Large intestine (tissue), 3 donors: ENCODE results near the gene MMP28. TPM values are rescaled to one million over a fixed set of nuclear protein-coding genes. Genes with fewer than 3 reads are reported as not detected.

Experiments
- DNase-seq, 2 donors: peaks; one replicate each; pipeline versions ENCODE4 v3.0.0 to v3.0.0-alpha.2; 2013
- H3K27ac ChIP-seq: one replicate; pipeline ENCODE4 v1.5.1; 2013; ENCODE audit warnings: low read length
- H3K27me3 ChIP-seq: 2 replicates; pipeline ENCODE4 v1.6.1; 2013; ENCODE audit warnings: low read length; ENCODE audit not compliant: control insufficient read depth, insufficient read depth
- H3K36me3 ChIP-seq: 2 replicates; pipeline ENCODE4 v1.6.1; 2013; ENCODE audit warnings: low read length; ENCODE audit not compliant: control insufficient read depth, insufficient read depth
- H3K4me1 ChIP-seq: one replicate; pipeline ENCODE4 v1.6.1; 2013; ENCODE audit warnings: low read length; ENCODE audit not compliant: control insufficient read depth, insufficient read depth
- H3K4me3 ChIP-seq: one replicate; pipeline ENCODE4 v1.5.1; 2013; ENCODE audit warnings: low read length
- H3K9me3 ChIP-seq: one replicate; pipeline ENCODE4 v1.6.1; 2013; ENCODE audit warnings: mild to moderate bottlenecking, low read depth, low read length, moderate library complexity; ENCODE audit not compliant: control insufficient read depth
- WGBS: methylation state at CpG from one replicate; pipeline ENCODE4 v1.1.5; 2013; ENCODE audit warnings: low lambda C conversion rate; ENCODE audit not compliant: insufficient coverage; 5-methylcytosine and 5-hydroxymethylcytosine counted together
- polyA plus RNA-seq: library from polyadenylated mRNA; unstranded; fragments of 120-200 nt; gene quantifications from one replicate; pipeline ENCODE4 v1.2.1, GENCODE V29; 2013

MMP28 gene
- polyA plus RNA-seq, 1 donor, result 7.5 TPM

- Histone ChIP-seq H3K4me1 (peaks cover 13% of the 10 kb centered on the region), H3K9me3 (no peaks in the 10 kb centered on the region), H3K27me3 (no peaks in the 10 kb centered on the region), H3K36me3 (no peaks in the 10 kb centered on the region), H3K27ac (no peak overlapping the region), H3K4me3 (no peak overlapping the region)
- peak in 1 of 2 donors; percentile 53 for DNase-seq
- WGBS, result no CpG with 5 or more reads among the region's 2 CpGs
Observed at GRCh38 chr17:35768797-35769196, 26.6 kb downstream of the MMP28 start.

- WGBS, result no CpG with 5 or more reads among the region's 7 CpGs
- H3K9me3 ChIP-seq, result no peaks in the 10 kb centered on the region
Observed at GRCh38 chr17:35766903-35767510, 28.4 kb downstream of the MMP28 start.

GRCh38 chr17:35766489-35766877, 29.0 kb downstream of the MMP28 start:
- no CpG with 5 or more reads among the region's 24 CpGs for WGBS
- Histone ChIP-seq H3K36me3 (no peaks in the 10 kb centered on the region), H3K4me1 (peaks cover 13% of the 10 kb centered on the region), H3K4me3 (no peak overlapping the region), H3K27me3 (no peaks in the 10 kb centered on the region), H3K9me3 (no peaks in the 10 kb centered on the region), H3K27ac (no peak overlapping the region)
- no peak for DNase-seq

More at GRCh38 chr17:35766903-35767510, 28.4 kb downstream of the MMP28 start:
- no peak for DNase-seq
- Histone ChIP-seq H3K36me3 (no peaks in the 10 kb centered on the region), H3K4me1 (peaks cover 13% of the 10 kb centered on the region), H3K27ac (no peak overlapping the region), H3K27me3 (no peaks in the 10 kb centered on the region), H3K4me3 (no peak overlapping the region)

- Histone ChIP-seq H3K4me1 (peaks cover 13% of the 10 kb centered on the region), H3K4me3 (no peak overlapping the region), H3K36me3 (no peaks in the 10 kb centered on the region), H3K27me3 (no peaks in the 10 kb centered on the region), H3K9me3 (no peaks in the 10 kb centered on the region), H3K27ac (no peak overlapping the region)
- WGBS, result no CpG with 5 or more reads among the region's 8 CpGs
- no peak for DNase-seq
Observed at GRCh38 chr17:35765756-35766488, 29.5 kb downstream of the MMP28 start.

GRCh38 chr17:35765086-35765710, 30.2 kb downstream of the MMP28 start:
- DNase-seq, result no peak
- Histone ChIP-seq H3K4me3 (no peak overlapping the region), H3K27me3 (no peaks in the 10 kb centered on the region), H3K36me3 (no peaks in the 10 kb centered on the region), H3K27ac (no peak overlapping the region), H3K4me1 (peaks cover 13% of the 10 kb centered on the region), H3K9me3 (no peaks in the 10 kb centered on the region)
- WGBS, result no CpG with 5 or more reads among the region's 11 CpGs

- peak; percentile 93 to 94 for DNase-seq
- H3K27me3 ChIP-seq, result no peaks in the 10 kb centered on the region
- peak overlapping the region; percentile 56 for H3K4me3 ChIP-seq
- peaks cover 13% of the 10 kb centered on the region for H3K4me1 ChIP-seq
- H3K27ac ChIP-seq, result peak overlapping the region; percentile 48
- WGBS, result no CpG with 5 or more reads among the region's 75 CpGs
- H3K9me3 ChIP-seq, result no peaks in the 10 kb centered on the region
- no peaks in the 10 kb centered on the region for H3K36me3 ChIP-seq
Observed at GRCh38 chr17:35764123-35764991, 31.1 kb downstream of the MMP28 start.

- no peak for DNase-seq
- WGBS, result no CpG with 5 or more reads among the region's 17 CpGs
- peaks cover 13% of the 10 kb centered on the region for H3K4me1 ChIP-seq
- no peak overlapping the region for H3K27ac ChIP-seq
- H3K4me3 ChIP-seq, result peak overlapping the region; percentile 22
- no peaks in the 10 kb centered on the region for H3K36me3 ChIP-seq
- no peaks in the 10 kb centered on the region for H3K27me3 ChIP-seq
- no peaks in the 10 kb centered on the region for H3K9me3 ChIP-seq
Observed at GRCh38 chr17:35763767-35764122, 31.7 kb downstream of the MMP28 start.

- Histone ChIP-seq H3K27ac (no peak overlapping the region), H3K36me3 (no peaks in the 10 kb centered on the region), H3K27me3 (no peaks in the 10 kb centered on the region), H3K4me1 (peaks cover 13% of the 10 kb centered on the region), H3K4me3 (no peak overlapping the region), H3K9me3 (no peaks in the 10 kb centered on the region)
- WGBS, result 60% methylated on average over 1 of the region's 5 CpGs
- DNase-seq, result no peak
Observed at GRCh38 chr17:35761601-35762000, 33.8 kb downstream of the MMP28 start.

- H3K4me3 ChIP-seq, result no peak within 1 kb of the TSS
- H3K27me3 ChIP-seq, result no peaks in the 10 kb centered on the region
- no peak for DNase-seq
- H3K27ac ChIP-seq, result no peak within 1 kb of the TSS
- H3K36me3 ChIP-seq, result no peaks in the 10 kb centered on the region
- no peaks in the 10 kb centered on the region for H3K9me3 ChIP-seq
- WGBS, result no CpG with 5 or more reads among the region's 1 CpG
- peaks cover 10% of the 10 kb centered on the region for H3K4me1 ChIP-seq
Observed at GRCh38 chr17:35760587-35760986, 34.9 kb downstream of the MMP28 start, which contains the start of gene C17orf50. Gene C17orf50, plus strand, starts transcription at chr17:35760887. Its CDS starts 55 bp downstream, at chr17:35760942.

GRCh38 chr17:35757243-35757642, 38.2 kb downstream of the MMP28 start:
- Histone ChIP-seq H3K4me3 (no peak overlapping the region), H3K27me3 (peaks cover 11% of the 10 kb centered on the region), H3K9me3 (no peaks in the 10 kb centered on the region), H3K36me3 (no peaks in the 10 kb centered on the region), H3K27ac (no peak overlapping the region), H3K4me1 (no peaks in the 10 kb centered on the region)
- DNase-seq, result no peak
